Peyer's patch (tissue), 4 donors: ENCODE results near the gene C10orf53.

Experiments used
- POLR2A ChIP-seq, 2 donors: fragments of 450-650 bp; IDR thresholded peaks; one replicate each; pipeline ENCODE4 v1.5.1; 2017; ENCODE audit warnings: antibody characterized with exemption in 2 of 2, mild to moderate bottlenecking in 2 of 2, moderate library complexity in 2 of 2
- TF ChIP-seq, protein P1 (sequence below), 6 experiments: fragments of 450-650 bp in 4 of 6; fragments of 200-600 bp in 2 of 6; sonication (generic) in 1 of 6; IDR thresholded peaks; one replicate each; pipeline ENCODE4 v1.5.1; 2017 to 2019; ENCODE audit warnings: antibody characterized with exemption in 6 of 6, mild to moderate bottlenecking in 3 of 6, moderate library complexity in 1 of 6

DNA sequence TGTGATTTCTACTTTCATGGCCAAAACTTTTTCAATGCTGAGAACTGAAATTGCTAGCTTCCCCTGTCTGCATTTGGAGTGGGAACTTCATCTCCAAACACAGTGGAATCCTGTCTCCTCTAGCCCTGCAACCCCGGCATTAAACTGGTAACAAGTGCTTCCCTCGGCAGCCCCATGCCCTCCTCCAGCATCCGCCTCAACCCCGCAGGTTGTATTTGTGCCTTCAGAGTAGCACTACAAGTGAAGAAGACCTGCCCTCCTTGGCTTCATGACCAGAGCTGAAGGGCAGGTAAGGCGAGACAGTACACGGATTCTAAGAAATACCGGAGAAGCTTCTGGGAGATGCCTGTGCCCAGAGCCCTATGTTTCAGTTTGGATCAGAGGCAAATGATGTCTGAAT, 16.9 kb downstream of the C10orf53 start:
- no peak for TF ChIP-seq POLR2A (IDR thresholded peaks at IDR 0.05)
- TF ChIP-seq, protein P1, sequence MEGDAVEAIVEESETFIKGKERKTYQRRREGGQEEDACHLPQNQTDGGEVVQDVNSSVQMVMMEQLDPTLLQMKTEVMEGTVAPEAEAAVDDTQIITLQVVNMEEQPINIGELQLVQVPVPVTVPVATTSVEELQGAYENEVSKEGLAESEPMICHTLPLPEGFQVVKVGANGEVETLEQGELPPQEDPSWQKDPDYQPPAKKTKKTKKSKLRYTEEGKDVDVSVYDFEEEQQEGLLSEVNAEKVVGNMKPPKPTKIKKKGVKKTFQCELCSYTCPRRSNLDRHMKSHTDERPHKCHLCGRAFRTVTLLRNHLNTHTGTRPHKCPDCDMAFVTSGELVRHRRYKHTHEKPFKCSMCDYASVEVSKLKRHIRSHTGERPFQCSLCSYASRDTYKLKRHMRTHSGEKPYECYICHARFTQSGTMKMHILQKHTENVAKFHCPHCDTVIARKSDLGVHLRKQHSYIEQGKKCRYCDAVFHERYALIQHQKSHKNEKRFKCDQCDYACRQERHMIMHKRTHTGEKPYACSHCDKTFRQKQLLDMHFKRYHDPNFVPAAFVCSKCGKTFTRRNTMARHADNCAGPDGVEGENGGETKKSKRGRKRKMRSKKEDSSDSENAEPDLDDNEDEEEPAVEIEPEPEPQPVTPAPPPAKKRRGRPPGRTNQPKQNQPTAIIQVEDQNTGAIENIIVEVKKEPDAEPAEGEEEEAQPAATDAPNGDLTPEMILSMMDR (IDR thresholded peaks at IDR 0.05), result no peak
